ENCODE measurements around the gene HOXA13. TPM values are rescaled to one million over a fixed set of nuclear protein-coding genes. Genes with fewer than 3 reads are reported as not detected.

Gene HOXA13
- total RNA-seq, 2 donors from 2014 or later = 35.2 to 39.4 TPM

GRCh38 chr7:27176962-27177794 is 22.7 kb downstream of the HOXA13 start:
- DNase-seq = peak; percentile 34 to 44
- intact Hi-C loops (cut with DNase I, micrococcal nuclease) = loop anchor here in 1 of 2 donors (10.0 kb wide), 1 partner anchor 1322 kb away; no protein-coding TSS in a partner anchor
- ATAC-seq = no peak

- DNase-seq (no peak), ATAC-seq (no peak)
- intact Hi-C loops (cut with DNase I, micrococcal nuclease) = loop anchor here in 1 of 2 donors (10.0 kb wide), 1 partner anchor 1322 kb away; no protein-coding TSS in a partner anchor
These were observed 23.4 kb downstream of the HOXA13 start for GRCh38 chr7:27176524-27176845.

GRCh38 chr7:27175626-27176523 is 24.0 kb downstream of the HOXA13 start:
- ATAC-seq (peak; percentile 7), DNase-seq (peak; percentile 29 to 46)
- intact Hi-C loops (cut with DNase I, micrococcal nuclease) = loop anchor here in 1 of 2 donors (10.0 kb wide), 1 partner anchor 1321 kb away; no protein-coding TSS in a partner anchor

- ATAC-seq (peak; percentile 60), DNase-seq (peak; percentile 80 to 91)
- intact Hi-C loops (cut with DNase I, micrococcal nuclease) = loop anchor here in 1 of 2 donors (10.0 kb wide), 1 partner anchor 1320 kb away; no protein-coding TSS in a partner anchor
These were observed 24.8 kb downstream of the HOXA13 start for GRCh38 chr7:27174874-27175625.

- intact Hi-C loops (cut with DNase I, micrococcal nuclease) = loop anchor here in 1 of 2 donors (10.0 kb wide), 1 partner anchor 1319 kb away; no protein-coding TSS in a partner anchor
- ATAC-seq (peak; percentile 22), DNase-seq (peak; percentile 74 to 80)
These were observed 25.7 kb downstream of the HOXA13 start, which contains the start of gene HOXA10 for GRCh38 chr7:27173956-27174873. Gene HOXA10 (minus strand): TSS chr7:27174320. CDS start chr7:27174306, 14 bp downstream.

GRCh38 chr7:27173511-27173955 is 26.4 kb downstream of the HOXA13 start:
- intact Hi-C loops (cut with DNase I, micrococcal nuclease) = loop anchor here in 1 of 2 donors (10.0 kb wide), 1 partner anchor 1319 kb away; no protein-coding TSS in a partner anchor
- peak; percentile 11 for ATAC-seq
- peak; percentile 37 to 59 for DNase-seq

- intact Hi-C loops (cut with DNase I, micrococcal nuclease) = loop anchor here in 1 of 2 donors (10.0 kb wide), 1 partner anchor 1318 kb away; no protein-coding TSS in a partner anchor
- DNase-seq (peak; percentile 85 to 88), ATAC-seq (peak; percentile 22)
These were observed 26.9 kb downstream of the HOXA13 start for GRCh38 chr7:27172823-27173510.

GRCh38 chr7:27172315-27172774 is 27.5 kb downstream of the HOXA13 start:
- peak; percentile 33 to 37 for DNase-seq
- ATAC-seq = no peak
- intact Hi-C loops (cut with DNase I, micrococcal nuclease) = loop anchor here in 1 of 2 donors (10.0 kb wide), 1 partner anchor 1318 kb away; no protein-coding TSS in a partner anchor

GRCh38 chr7:27171637-27172314 is 28.1 kb downstream of the HOXA13 start:
- peak; percentile 30 to 53 for DNase-seq
- intact Hi-C loops (cut with DNase I, micrococcal nuclease) = loop anchor here in 1 of 2 donors (10.0 kb wide), 1 partner anchor 1317 kb away; no protein-coding TSS in a partner anchor
- ATAC-seq = no peak

GRCh38 chr7:27171325-27171636 is 28.6 kb downstream of the HOXA13 start:
- ATAC-seq (no peak), DNase-seq (peak; percentile 46 to 57)
- intact Hi-C loops (cut with DNase I, micrococcal nuclease) = loop anchor here in 1 of 2 donors (10.0 kb wide), 1 partner anchor 1316 kb away; no protein-coding TSS in a partner anchor

- intact Hi-C loops (cut with DNase I, micrococcal nuclease) = loop anchor here in 1 of 2 donors (10.0 kb wide), 1 partner anchor 1316 kb away; no protein-coding TSS in a partner anchor
These were observed 29.2 kb downstream of the HOXA13 start for GRCh38 chr7:27170426-27171324.

GRCh38 chr7:27169658-27170425 is 30.0 kb downstream of the HOXA13 start:
- intact Hi-C loops (cut with DNase I, micrococcal nuclease) = loop anchor here in 1 of 2 donors (10.0 kb wide), 1 partner anchor 1315 kb away; no protein-coding TSS in a partner anchor
- ATAC-seq = peak; percentile 1
- peak; percentile 51 for DNase-seq

More at GRCh38 chr7:27170426-27171324, 29.2 kb downstream of the HOXA13 start:
- no peak for DNase-seq
- no peak for ATAC-seq

GRCh38 chr7:27168265-27168947 is 31.5 kb downstream of the HOXA13 start:
- peak; percentile 72 to 80 for DNase-seq
- intact Hi-C loops (cut with DNase I, micrococcal nuclease) = no loop called here

More at GRCh38 chr7:27168265-27168947, 31.5 kb downstream of the HOXA13 start:
- ATAC-seq = peak; percentile 22

Measured in left colon (tissue), 2 donors.